ENCODE results near the gene OR8J1. TPM values are rescaled to one million over a fixed set of nuclear protein-coding genes. Genes with fewer than 3 reads are reported as not detected.
"Not testable (repeated sequence)": the region's sequence is repeated elsewhere in the genome, so short reads cannot be mapped to it uniquely, and the experiment has no call there.

OR8J1 gene
- total RNA-seq (2014; rRNA removed; shearing (Covaris generic)), result not detected in 2 replicates
- polyA plus RNA-seq (2014; cell fraction: nucleus; rRNA removed), result not detected in 2 replicates

- DNase-seq (ENCODE audit: extremely low read depth, low read depth), result no peak
Measured at GRCh38 chr11:56353991-56354390, at the start of gene OR8J1. Gene OR8J1, plus strand, starts transcription at chr11:56354291. Its CDS starts 5,956 bp downstream, at chr11:56360247.

- DNase-seq (ENCODE audit: extremely low read depth, low read depth), result no peak
Measured at GRCh38 chr11:56307836-56308235, 46.3 kb upstream of the OR8J1 start.

GRCh38 chr11:56314844-56315243 lies 39.2 kb upstream of the OR8J1 start, which contains the start of gene OR8K3:
Gene OR8K3, plus strand, starts transcription at chr11:56315144. Its CDS starts 3,163 bp downstream, at chr11:56318307.
- no peak for DNase-seq (ENCODE audit: extremely low read depth, low read depth)

GRCh38 chr11:56331861-56332491 lies 22.1 kb upstream of the OR8J1 start:
- no peak for DNase-seq (ENCODE audit: extremely low read depth, low read depth)

- DNase-seq (ENCODE audit: extremely low read depth, low read depth), result no peak
Measured at GRCh38 chr11:56333156-56333555, 20.9 kb upstream of the OR8J1 start.

GRCh38 chr11:56340289-56340688 lies 13.8 kb upstream of the OR8J1 start:
- no peak for DNase-seq (ENCODE audit: extremely low read depth, low read depth)

- no peak for DNase-seq (ENCODE audit: extremely low read depth, low read depth)
Measured at GRCh38 chr11:56345739-56346138, 8.4 kb upstream of the OR8J1 start, which contains the start of gene OR8K1. Gene OR8K1, plus strand, starts transcription at chr11:56346039. Its CDS starts 0 bp downstream, at chr11:56346039.

GRCh38 chr11:56375324-56375723 lies 21.2 kb downstream of the OR8J1 start, which contains the start of gene OR8U1:
Gene OR8U1, plus strand, starts transcription at chr11:56375624. Its CDS starts 0 bp downstream, at chr11:56375624.
- DNase-seq (ENCODE audit: extremely low read depth, low read depth), result no peak

- no peak for DNase-seq (ENCODE audit: extremely low read depth, low read depth)
Measured at GRCh38 chr11:56380120-56380519, 26.0 kb downstream of the OR8J1 start.

GRCh38 chr11:56394381-56394780 lies 40.3 kb downstream of the OR8J1 start:
- DNase-seq (ENCODE audit: extremely low read depth, low read depth), result no peak

- no peak for DNase-seq (ENCODE audit: extremely low read depth, low read depth)
Measured at GRCh38 chr11:56396047-56396446, 42.0 kb downstream of the OR8J1 start.

GRCh38 chr11:56401858-56402461 lies 47.9 kb downstream of the OR8J1 start:
- DNase-seq (ENCODE audit: extremely low read depth, low read depth), result not testable (repeated sequence)

- DNase-seq (ENCODE audit: extremely low read depth, low read depth), result no peak
Measured at GRCh38 chr11:56404393-56404792, 50.3 kb downstream of the OR8J1 start.

GRCh38 chr11:56410801-56411200 lies 56.7 kb downstream of the OR8J1 start:
- DNase-seq (ENCODE audit: extremely low read depth, low read depth), result no peak

Other genes starting within 250 kb of the OR8J1 start
- not detected in 2 replicates for gene OR8H3, start 231.9 kb upstream of the OR8J1 start, total RNA-seq (2014; rRNA removed; shearing (Covaris generic))
- not detected in 2 replicates for gene OR8J3, start 214.1 kb upstream of the OR8J1 start, total RNA-seq (2014; rRNA removed; shearing (Covaris generic))
- gene OR8K5, start 194.0 kb upstream of the OR8J1 start, total RNA-seq (2014; rRNA removed; shearing (Covaris generic)), result not detected in 2 replicates
- not detected in 2 replicates for gene OR5J2, start 177.7 kb upstream of the OR8J1 start, total RNA-seq (2014; rRNA removed; shearing (Covaris generic))
- gene OR5T2, start 120.0 kb upstream of the OR8J1 start, total RNA-seq (2014; rRNA removed; shearing (Covaris generic)), result not detected in 2 replicates
- not detected in 2 replicates for gene OR5T3, start 102.0 kb upstream of the OR8J1 start, total RNA-seq (2014; rRNA removed; shearing (Covaris generic))
- gene OR5T1, start 80.1 kb upstream of the OR8J1 start, total RNA-seq (2014; rRNA removed; shearing (Covaris generic)), result not detected in 2 replicates
- gene OR8H1, start 62.0 kb upstream of the OR8J1 start, total RNA-seq (2014; rRNA removed; shearing (Covaris generic)), result not detected in 2 replicates
- gene OR8K3, start 39.1 kb upstream of the OR8J1 start, total RNA-seq (2014; rRNA removed; shearing (Covaris generic)), result not detected in 2 replicates
- gene OR8K1, start 8.3 kb upstream of the OR8J1 start, total RNA-seq (2014; rRNA removed; shearing (Covaris generic)), result not detected in 2 replicates
- not detected in 2 replicates for gene OR8U1, start 21.3 kb downstream of the OR8J1 start, total RNA-seq (2014; rRNA removed; shearing (Covaris generic))
- gene OR5AL1, start 58.4 kb downstream of the OR8J1 start, total RNA-seq (2014; rRNA removed; shearing (Covaris generic)), result not detected in 2 replicates
- gene OR5M3, start 119.1 kb downstream of the OR8J1 start, total RNA-seq (2014; rRNA removed; shearing (Covaris generic)), result not detected in 2 replicates
- gene OR5M8, start 137.1 kb downstream of the OR8J1 start, total RNA-seq (2014; rRNA removed; shearing (Covaris generic)), result not detected in 2 replicates
- gene OR5M11, start 189.0 kb downstream of the OR8J1 start, total RNA-seq (2014; rRNA removed; shearing (Covaris generic)), result not detected in 2 replicates
- gene OR5M10, start 223.4 kb downstream of the OR8J1 start, total RNA-seq (2014; rRNA removed; shearing (Covaris generic)), result not detected in 2 replicates

Measured in NCI-H460 (cell line).